NCI-H2171 treated with DMSO at 0.1 percent for 48 hours (cell line): ENCODE measurements around the gene NATD1.

Source experiments
- DNase-seq: peaks from one replicate; lab custom pipeline; 2025; lab: John Stamatoyannopoulos, UW

Gene NATD1

GRCh38 chr17:21217346-21217745, 35.9 kb downstream of the NATD1 start:
- DNase-seq: no peak

- DNase-seq: no peak
Observed at GRCh38 chr17:21215935-21216334, 37.3 kb downstream of the NATD1 start.

DNA sequence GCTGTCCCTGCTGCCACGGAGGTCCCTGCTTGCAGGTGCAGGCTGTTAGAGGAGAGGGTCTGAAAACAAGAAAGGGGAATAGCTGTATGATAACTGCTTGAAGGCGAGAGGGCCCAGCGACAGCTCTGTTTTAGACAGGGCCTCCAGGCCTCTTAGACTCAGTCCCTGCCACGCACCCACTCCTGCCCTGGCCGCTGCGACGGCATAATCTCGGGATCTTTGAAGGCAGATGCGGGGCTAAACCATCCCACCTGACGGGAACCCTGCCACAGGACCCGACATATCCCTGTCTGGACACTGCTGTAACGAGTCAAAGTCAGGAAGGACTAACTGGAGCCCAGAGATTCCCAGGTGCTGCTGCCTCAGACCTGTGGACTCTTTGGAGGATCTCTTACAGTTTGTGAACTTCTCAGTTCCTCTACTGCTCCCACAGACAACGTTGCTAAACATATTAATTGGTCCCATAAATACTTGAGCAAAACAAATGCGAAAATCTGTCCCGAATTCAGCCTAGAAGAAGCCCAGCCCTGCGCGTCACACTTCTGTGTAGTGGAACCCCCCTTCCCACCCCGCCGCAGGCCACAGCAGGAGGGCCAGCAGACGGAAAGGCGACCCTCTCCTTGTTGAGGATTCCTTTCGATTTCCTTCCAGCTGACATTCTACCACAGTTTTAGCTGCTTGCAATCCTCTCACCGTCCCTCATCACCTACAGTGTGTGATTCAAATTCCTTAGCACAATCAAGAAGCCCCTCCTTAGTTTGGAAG, 38.3 kb downstream of the NATD1 start:
- DNase-seq: no peak

DNA sequence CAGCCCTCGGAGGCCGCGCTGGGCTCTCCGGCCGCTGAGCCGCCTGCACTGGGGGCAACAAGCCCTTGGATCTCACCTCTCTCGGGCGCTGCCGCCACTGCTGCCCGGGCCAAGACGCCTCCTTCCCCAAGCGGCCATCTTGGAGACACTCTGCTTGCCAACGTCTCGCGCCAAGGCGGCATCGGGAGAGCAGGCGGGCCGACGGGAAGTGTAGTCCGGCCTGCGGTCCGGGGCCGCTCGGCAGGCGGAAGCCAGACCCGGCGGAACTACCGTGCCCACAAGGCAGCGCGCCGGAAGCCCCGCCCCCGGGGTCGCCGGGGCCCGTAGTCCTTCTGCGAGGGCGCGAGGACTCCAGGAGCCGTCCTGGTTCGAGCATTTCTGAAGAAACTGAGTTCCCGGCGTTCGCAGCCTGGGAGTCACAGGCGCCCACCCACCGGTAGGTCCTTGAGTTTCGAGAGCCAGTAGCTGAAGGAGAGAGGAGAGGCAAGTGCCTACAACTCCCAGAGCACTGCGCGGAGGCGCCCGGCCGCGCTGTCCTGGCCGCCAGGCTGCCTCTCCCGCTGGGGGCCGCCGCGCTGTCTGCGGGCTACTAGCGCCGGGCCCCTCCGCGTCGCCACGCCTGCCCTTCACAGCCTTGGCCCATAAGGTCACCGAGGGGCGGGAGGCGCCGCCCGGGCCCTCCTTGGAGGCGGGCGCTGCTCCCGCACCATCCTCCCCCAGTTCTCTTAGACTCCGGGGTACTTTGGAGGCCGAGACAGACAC, 39.0 kb downstream of the NATD1 start, which contains the start of gene TMEM11:
TSS of gene TMEM11 (minus strand) at position 147 of the 762 bp plus-strand sequence. CDS start at position 138, 9 bp downstream.
- DNase-seq: peak; percentile 93

DNA sequence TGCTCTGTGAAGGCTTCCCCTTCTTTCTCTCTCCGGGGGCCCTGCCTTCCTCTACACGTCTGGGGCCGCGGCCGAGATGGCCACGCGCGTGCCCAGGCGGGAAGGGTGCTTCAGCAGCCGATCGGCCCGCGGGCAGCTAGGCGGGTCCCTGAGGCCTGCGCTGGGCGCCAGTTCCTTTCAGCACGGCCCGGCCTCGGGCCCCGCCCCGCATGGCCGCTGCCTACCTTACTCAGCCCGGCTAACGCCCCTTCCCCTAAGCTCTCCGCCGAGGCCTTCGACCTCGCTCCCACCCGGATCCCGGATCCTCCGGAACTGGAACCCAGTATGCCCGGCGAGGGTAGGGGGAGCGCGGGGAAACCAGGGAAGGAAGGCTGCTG, 39.6 kb downstream of the NATD1 start:
- DNase-seq: no peak

- DNase-seq: no peak
Observed at GRCh38 chr17:21212826-21213637, 40.2 kb downstream of the NATD1 start.

GRCh38 chr17:21211825-21212479, 41.3 kb downstream of the NATD1 start:
- no peak for DNase-seq

DNA sequence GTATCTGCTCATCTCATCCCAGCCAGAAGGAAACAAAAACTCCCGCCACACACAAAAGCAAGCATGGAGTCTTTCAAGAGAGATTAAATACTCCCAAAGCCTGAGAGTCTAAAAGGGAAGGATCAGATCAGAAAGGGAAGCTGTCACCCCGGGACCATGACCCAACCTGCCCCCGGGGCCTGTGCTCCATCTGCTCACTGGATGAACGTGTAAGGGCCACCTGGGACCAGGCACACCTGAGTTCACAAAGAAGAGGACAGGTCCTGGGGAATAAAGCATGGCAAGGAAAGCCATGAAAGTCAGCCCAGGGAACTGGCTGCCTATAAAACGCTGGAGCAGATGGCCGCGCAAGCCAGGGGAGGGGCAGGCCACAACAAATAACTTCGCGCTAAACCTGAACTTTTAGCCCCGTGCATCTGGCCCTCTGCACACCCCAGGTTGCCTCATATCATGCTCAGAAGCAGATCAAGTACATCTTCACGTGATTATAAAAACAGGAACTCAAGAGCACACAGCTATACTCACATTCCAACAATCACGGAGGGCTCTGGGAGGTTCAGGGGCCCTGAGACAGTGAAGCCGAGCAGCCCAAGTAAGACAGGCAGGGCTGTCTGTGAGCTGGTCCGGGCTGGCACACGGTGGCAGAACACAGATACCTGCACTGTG, 42.7 kb downstream of the NATD1 start:
- DNase-seq: peak; percentile 97

GRCh38 chr17:21209511-21210175, 43.6 kb downstream of the NATD1 start:
- DNase-seq: peak; percentile 71

DNA sequence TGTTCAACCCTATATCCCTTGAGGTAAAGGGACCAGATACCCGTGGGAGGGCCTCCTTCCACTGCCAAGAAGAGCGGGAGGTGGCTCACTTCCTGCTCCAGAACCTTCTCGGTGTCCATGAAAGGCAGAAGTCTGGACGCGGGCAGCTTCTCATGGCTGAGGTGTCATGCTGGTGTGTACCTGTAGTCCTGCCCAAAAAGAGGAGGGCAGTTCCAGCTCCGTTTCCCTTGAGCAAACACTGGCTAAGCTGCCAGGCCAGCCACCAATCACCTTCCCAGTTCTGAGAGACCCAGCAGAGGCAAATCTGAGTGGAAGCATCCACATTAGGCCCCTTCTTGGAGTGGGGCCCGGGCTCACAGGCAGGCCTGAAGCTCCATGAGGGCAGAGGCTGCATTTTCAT, 44.9 kb downstream of the NATD1 start:
- no peak for DNase-seq

DNA sequence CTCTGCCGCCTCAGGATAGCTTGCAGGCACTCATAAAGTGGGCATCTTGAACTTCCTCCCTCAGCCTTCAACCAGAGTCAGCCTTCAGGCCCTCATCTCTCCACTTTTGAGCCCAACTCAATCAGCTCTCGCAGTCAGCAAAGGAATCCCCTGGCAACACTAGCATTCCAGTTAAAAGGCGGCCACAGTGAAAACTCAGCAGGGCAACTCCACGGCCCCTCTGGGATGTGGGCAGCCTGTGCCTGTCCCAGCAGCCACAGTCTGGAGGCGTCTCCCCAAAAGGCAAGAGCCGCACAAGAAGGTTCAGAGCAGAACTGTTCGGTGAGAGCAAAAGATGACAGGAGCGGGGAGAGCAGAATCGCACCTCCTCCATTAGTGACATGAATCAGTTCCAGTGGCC, 48.3 kb downstream of the NATD1 start:
- no peak for DNase-seq

DNA sequence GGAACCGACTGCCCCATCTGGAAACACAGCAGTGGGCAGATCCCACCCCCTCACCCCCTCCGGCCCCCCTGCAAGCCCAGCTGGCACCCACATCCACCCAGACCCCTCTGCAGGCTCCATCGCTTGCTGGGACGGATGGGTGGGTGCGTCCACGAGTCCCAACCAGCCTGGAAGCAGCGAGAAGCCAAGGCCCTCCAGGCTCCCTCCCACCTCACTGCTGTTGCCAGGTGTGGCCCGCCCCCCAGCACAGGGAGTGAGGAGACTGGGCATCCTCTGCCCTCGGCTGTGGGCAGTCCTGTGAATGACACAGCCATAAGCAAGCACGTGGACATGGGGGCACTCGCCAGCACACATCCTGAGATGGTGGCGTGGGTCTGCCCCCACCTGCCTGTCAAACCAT, 50.7 kb downstream of the NATD1 start:
- no peak for DNase-seq

DNA sequence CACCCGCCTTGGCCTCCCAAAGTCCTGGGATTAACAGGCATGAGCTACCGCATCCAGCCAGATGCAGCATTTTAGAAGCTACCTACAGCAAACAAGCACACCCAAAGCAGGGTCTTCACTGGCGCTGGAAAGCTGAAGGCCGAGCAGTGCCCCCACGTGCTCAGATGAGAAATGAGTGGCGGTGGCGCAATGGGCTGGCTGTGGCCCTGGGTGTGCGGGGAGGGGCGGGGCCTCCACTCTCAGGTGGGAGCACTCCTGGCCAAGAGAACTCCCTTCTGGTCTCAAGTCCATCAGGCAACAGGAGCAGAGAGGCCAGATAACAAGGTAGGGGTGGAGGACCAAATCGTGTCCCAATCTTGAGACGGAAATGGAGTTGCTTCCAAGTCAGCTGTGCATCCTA, 51.3 kb downstream of the NATD1 start:
- no peak for DNase-seq

DNA sequence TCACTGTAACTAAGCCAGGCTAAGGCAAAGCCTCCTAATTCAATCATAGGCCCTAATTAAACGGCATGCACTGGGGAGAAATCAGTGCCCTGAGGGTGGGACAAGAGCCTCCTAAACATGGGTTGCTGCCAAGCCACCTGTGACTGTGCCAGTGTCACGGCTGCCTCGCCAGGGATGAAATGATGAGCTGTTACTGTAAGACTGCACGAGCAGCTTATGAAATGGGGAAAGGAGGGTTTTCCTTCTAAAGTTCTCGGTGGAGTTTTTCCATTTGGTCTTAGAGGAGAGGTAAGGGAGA, 52.0 kb downstream of the NATD1 start:
- DNase-seq: no peak

DNA sequence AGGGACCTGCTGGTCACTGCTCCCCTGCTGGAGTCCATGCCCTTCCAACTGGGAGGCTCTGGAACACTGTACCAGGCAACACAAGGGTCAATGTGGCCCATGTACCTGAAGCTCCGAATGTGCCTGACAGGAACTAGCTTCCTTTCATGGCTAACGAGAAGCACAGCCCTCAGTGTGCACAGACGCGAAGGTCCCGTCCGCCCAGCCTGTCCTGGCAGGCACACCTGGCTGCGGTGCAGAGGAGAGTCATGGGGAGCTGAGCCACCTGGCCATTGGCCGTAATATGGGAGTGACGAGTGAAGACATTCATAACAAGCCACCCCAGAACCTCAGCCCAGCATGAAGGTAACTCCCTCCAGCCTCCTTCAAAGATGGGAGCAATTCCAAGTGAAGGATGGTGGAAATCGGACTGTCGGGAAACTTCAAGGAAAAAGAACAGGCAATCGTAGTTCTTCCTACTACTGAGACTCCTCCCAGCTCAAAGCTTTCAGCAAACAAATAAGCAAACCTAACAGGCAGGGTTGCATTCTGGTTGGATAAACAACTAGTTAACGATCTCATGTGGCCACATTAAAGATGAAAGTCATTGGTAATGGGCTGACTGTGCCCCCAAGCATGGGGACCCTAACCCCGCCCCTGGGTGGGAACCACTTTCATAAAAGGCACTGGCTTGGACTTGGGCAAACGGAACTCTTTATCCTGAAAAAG, 52.5 kb downstream of the NATD1 start:
- no peak for DNase-seq

- DNase-seq: no peak
Observed at GRCh38 chr17:21199856-21200255, 53.4 kb downstream of the NATD1 start.

DNA sequence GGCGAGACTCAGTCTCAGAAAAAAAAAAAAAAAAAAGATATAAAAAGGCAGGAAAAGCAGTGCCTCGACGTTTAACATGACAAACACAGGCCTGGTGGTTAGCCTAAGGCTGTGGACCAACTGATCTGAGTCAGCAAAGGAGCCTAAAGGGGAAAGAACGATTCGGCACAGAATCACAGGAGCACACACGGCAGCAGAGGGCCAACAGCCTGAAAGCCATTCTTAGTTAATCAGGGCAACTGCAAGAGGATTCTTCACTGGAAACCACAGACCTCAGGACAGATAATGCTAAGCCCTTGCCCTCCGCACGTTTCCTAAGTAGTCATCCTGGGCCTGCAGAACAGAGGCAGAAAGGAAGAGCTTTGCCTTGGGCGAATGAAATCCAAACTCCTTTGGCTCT, 53.9 kb downstream of the NATD1 start:
- no peak for DNase-seq

GRCh38 chr17:21198411-21198810, 54.8 kb downstream of the NATD1 start:
- DNase-seq: no peak

GRCh38 chr17:21196126-21196525, 57.1 kb downstream of the NATD1 start:
- DNase-seq: no peak

DNA sequence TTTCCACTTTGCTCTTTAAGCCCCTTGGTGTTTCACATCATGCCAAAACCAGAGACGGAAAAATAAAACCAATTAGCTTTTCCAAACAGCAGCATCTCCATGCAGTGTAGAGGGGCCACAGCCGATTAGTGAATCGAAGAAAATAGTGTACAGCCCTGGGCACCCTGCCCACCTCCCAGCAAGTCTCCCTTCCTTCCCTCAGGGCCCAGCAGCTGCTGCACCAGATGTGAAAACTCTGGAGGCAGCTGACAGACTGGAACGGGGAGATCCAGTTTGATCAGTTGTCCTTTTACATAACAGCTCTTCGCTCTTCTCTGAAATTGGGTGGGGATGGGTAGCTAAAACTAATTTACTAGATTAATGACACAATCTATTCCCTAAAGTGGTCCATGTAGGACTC, 58.5 kb downstream of the NATD1 start:
- DNase-seq: peak; percentile 81

- DNase-seq: peak; percentile 31
Observed at GRCh38 chr17:21194226-21194625, 59.0 kb downstream of the NATD1 start.
